SK-N-SH (cell line): ENCODE measurements around the gene SUFU.

Experiments
- CTCF ChIP-seq: fragments of 200-600 bp; sonication (generic); IDR thresholded peaks from 2 replicates; pipeline ENCODE4 v1.6.1; 2017; ENCODE audit warnings: antibody characterized with exemption, mild to moderate bottlenecking, moderate library complexity
- JUND ChIP-seq: IDR thresholded peaks from 2 replicates; pipeline ENCODE4 v1.4.0; 2012
- MXI1 ChIP-seq: IDR thresholded peaks from 2 replicates; pipeline ENCODE4 v1.6.1; 2012; ENCODE audit warnings: mild to moderate bottlenecking, low read depth, low read length, improper control_type of control experiment
- POLR2AphosphoS5 ChIP-seq: IDR thresholded peaks from 2 replicates; pipeline ENCODE4 v1.6.1; 2012; ENCODE audit warnings: low read depth, low read length
- RAD21 ChIP-seq: IDR thresholded peaks from 2 replicates; pipeline ENCODE4 v1.6.1; 2012; ENCODE audit warnings: mild to moderate bottlenecking, low read length
- RCOR1 ChIP-seq: fragments of 150-350 bp; IDR thresholded peaks from 2 replicates; pipeline ENCODE4 v1.6.1; 2017; ENCODE audit warnings: antibody characterized with exemption, low read length
- REST ChIP-seq: IDR thresholded peaks from 2 replicates; pipeline ENCODE4 v1.6.1; 2012; ENCODE audit warnings: mild to moderate bottlenecking, low read depth, low read length, moderate library complexity
- TEAD4 ChIP-seq: IDR thresholded peaks from 2 replicates; pipeline ENCODE4 v1.4.0; 2012; ENCODE audit warnings: mild to moderate bottlenecking, borderline replicate concordance; ENCODE audit not compliant: insufficient read depth

- TF ChIP-seq CTCF: no peak
- TF ChIP-seq POLR2AphosphoS5: no peak
- no peak for TF ChIP-seq REST
- TF ChIP-seq RCOR1: no peak
- TF ChIP-seq MXI1: no peak
- no peak for TF ChIP-seq JUND
- no peak for TF ChIP-seq TEAD4
- TF ChIP-seq RAD21: no peak
Measured at GRCh38 chr10:102511583-102512274, 8.0 kb downstream of the SUFU start.
